ENCODE data around the gene ELK3. TPM values are rescaled to one million over a fixed set of nuclear protein-coding genes. Genes with fewer than 3 reads are reported as not detected.

Gene ELK3
- total RNA-seq, 1 donor from 2014 or later, result 29.1 TPM

- DNase-seq (no peak), ATAC-seq (no peak)
- no peaks in the 10 kb centered on the region for H3K36me3 ChIP-seq
- intact Hi-C loops (cut with DNase I), result no loop called here
- peaks cover 55% of the 10 kb centered on the region for H3K4me1 ChIP-seq
- no peaks in the 10 kb centered on the region for H3K27me3 ChIP-seq (ENCODE audit: low read depth)
- H3K4me3 ChIP-seq, result no peak overlapping the region
- no peak for TF ChIP-seq CTCF (IDR thresholded peaks at IDR 0.05)
- peak overlapping the region; percentile 53 for H3K27ac ChIP-seq
- H3K9me3 ChIP-seq, result no peaks in the 10 kb centered on the region
Observed at GRCh38 chr12:96208346-96208745, 14.2 kb downstream of the ELK3 start.

GRCh38 chr12:96208801-96209549 lies 14.8 kb downstream of the ELK3 start:
- intact Hi-C loops (cut with DNase I), result no loop called here
- Histone ChIP-seq H3K9me3 (no peaks in the 10 kb centered on the region), H3K27ac (peak overlapping the region; percentile 53), H3K36me3 (no peaks in the 10 kb centered on the region), H3K4me1 (peaks cover 61% of the 10 kb centered on the region), H3K4me3 (no peak overlapping the region), H3K27me3 (ENCODE audit: low read depth) (no peaks in the 10 kb centered on the region)
- DNase-seq (no peak), ATAC-seq (peak; percentile 27 to 65)
- no peak for TF ChIP-seq CTCF (IDR thresholded peaks at IDR 0.05)

- DNase-seq, result no peak
- Histone ChIP-seq H3K36me3 (peaks cover 3% of the 10 kb centered on the region), H3K27ac (peak overlapping the region; percentile 53), H3K9me3 (no peaks in the 10 kb centered on the region), H3K4me3 (no peak overlapping the region), H3K4me1 (peaks cover 76% of the 10 kb centered on the region), H3K27me3 (ENCODE audit: low read depth) (no peaks in the 10 kb centered on the region)
- no peak for TF ChIP-seq CTCF (IDR thresholded peaks at IDR 0.05)
- intact Hi-C loops (cut with DNase I), result no loop called here
- peak in 1 of 2 donors; percentile 18 for ATAC-seq
Observed at GRCh38 chr12:96210376-96211055, 16.3 kb downstream of the ELK3 start.

GRCh38 chr12:96211988-96212387 lies 17.8 kb downstream of the ELK3 start:
- Histone ChIP-seq H3K4me1 (peaks cover 72% of the 10 kb centered on the region), H3K27ac (peak overlapping the region; percentile 37), H3K27me3 (ENCODE audit: low read depth) (no peaks in the 10 kb centered on the region), H3K4me3 (no peak overlapping the region), H3K9me3 (no peaks in the 10 kb centered on the region), H3K36me3 (peaks cover 3% of the 10 kb centered on the region)
- DNase-seq (no peak), ATAC-seq (no peak)
- no peak for TF ChIP-seq CTCF (IDR thresholded peaks at IDR 0.05)
- intact Hi-C loops (cut with DNase I), result no loop called here

GRCh38 chr12:96212456-96213375 lies 18.5 kb downstream of the ELK3 start:
- H3K36me3 ChIP-seq, result peaks cover 3% of the 10 kb centered on the region
- no peak overlapping the region for H3K4me3 ChIP-seq
- no peak for TF ChIP-seq CTCF (IDR thresholded peaks at IDR 0.05)
- DNase-seq, result no peak
- H3K27me3 ChIP-seq (ENCODE audit: low read depth), result no peaks in the 10 kb centered on the region
- intact Hi-C loops (cut with DNase I), result no loop called here
- no peaks in the 10 kb centered on the region for H3K9me3 ChIP-seq
- no peak for ATAC-seq
- H3K27ac ChIP-seq, result peak overlapping the region; percentile 37
- peaks cover 69% of the 10 kb centered on the region for H3K4me1 ChIP-seq

Measured in lower lobe of right lung (tissue), 2 donors.